Measurements from ENCODE around the gene F7. TPM values are rescaled to one million over a fixed set of nuclear protein-coding genes. Genes with fewer than 3 reads are reported as not detected.
A peak's percentile ranks its signal among the peaks of the same experiment; 100 is the strongest.

F7 gene
- total RNA-seq, 2 donors from 2014 or later, result not detected

GRCh38 chr13:113125506-113126264, 20.1 kb downstream of the F7 start:
- DNase-seq (no peak), ATAC-seq (no peak)
- Mint-ChIP-seq H3K4me3 (no peak overlapping the region), H3K27ac (peak overlapping the region; percentile 21), H3K27me3 (peaks cover 53% of the 10 kb centered on the region), H3K4me1 (peaks cover 12% of the 10 kb centered on the region), H3K36me3 (ENCODE audit: low read depth) (peaks cover 7% of the 10 kb centered on the region)
- no peaks in the 10 kb centered on the region for H3K9me3 ChIP-seq (ENCODE audit: control insufficient read depth, low read length, poor library complexity, severe bottlenecking)

DNA sequence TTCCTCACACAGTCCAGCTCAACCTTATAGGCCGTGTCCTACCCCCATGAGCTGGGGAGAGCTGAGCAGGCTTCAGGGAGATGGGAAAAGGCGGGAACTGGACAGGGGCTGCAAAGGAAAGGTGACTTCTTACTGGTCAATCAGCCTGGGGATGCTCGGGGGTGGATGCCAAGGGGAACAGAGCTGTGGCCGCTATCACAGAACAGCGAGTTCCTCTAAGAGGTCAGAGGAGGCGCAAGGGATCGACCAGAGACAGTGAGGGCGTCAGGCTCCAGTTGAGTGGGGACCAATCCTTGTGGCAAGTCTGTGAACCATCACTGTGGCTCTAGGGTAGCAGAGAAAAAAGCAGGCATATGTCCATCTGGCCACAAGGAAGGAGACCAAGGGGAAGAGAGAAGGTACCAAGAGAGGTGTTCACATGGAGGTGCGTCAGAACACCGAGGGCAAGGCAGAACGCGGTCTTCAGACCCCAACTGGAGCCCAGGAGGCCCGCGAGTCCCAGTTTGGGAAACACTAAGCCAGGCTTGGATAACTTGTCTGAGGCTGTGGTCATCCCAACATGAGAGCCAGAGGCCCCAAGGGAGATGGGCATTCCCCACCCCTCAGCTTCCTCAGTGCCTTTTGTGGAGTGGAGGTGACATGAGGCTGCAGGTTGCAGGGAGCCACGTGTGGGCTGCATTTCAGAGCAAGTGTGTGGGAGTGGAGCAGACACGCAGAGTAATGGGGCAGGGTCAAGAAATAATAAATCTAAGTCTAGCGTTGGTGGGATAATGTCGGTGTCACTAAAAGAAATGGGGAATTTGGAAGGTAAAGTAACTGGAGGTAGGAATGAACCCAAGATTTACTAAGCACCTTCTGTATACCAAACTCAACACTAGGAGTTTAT, 20.9 kb downstream of the F7 start:
- no peak overlapping the region for H3K27ac Mint-ChIP-seq
- no peak for ATAC-seq
- H3K4me3 Mint-ChIP-seq, result no peak overlapping the region
- no peak for DNase-seq
- peaks cover 46% of the 10 kb centered on the region for H3K27me3 Mint-ChIP-seq
- peaks cover 12% of the 10 kb centered on the region for H3K4me1 Mint-ChIP-seq
- no peaks in the 10 kb centered on the region for H3K9me3 ChIP-seq (ENCODE audit: control insufficient read depth, low read length, poor library complexity, severe bottlenecking)
- peaks cover 7% of the 10 kb centered on the region for H3K36me3 Mint-ChIP-seq (ENCODE audit: low read depth)

GRCh38 chr13:113129480-113129879, 23.9 kb downstream of the F7 start:
- H3K27me3 Mint-ChIP-seq, result peaks cover 42% of the 10 kb centered on the region
- peak overlapping the region; percentile 46 for H3K4me3 Mint-ChIP-seq
- no peak for ATAC-seq
- H3K9me3 ChIP-seq (ENCODE audit: control insufficient read depth, low read length, poor library complexity, severe bottlenecking), result no peaks in the 10 kb centered on the region
- peaks cover 6% of the 10 kb centered on the region for H3K36me3 Mint-ChIP-seq (ENCODE audit: low read depth)
- no peak overlapping the region for H3K27ac Mint-ChIP-seq
- DNase-seq, result no peak
- peaks cover 12% of the 10 kb centered on the region for H3K4me1 Mint-ChIP-seq

- no peak for DNase-seq
- peaks cover 12% of the 10 kb centered on the region for H3K4me1 Mint-ChIP-seq
- no peaks in the 10 kb centered on the region for H3K9me3 ChIP-seq (ENCODE audit: control insufficient read depth, low read length, poor library complexity, severe bottlenecking)
- peaks cover 6% of the 10 kb centered on the region for H3K36me3 Mint-ChIP-seq (ENCODE audit: low read depth)
- H3K27me3 Mint-ChIP-seq, result peaks cover 42% of the 10 kb centered on the region
- H3K4me3 Mint-ChIP-seq, result peak overlapping the region; percentile 36
- peak; percentile 60 for ATAC-seq
- peak overlapping the region; percentile 24 for H3K27ac Mint-ChIP-seq
Measured at GRCh38 chr13:113129921-113130750, 24.5 kb downstream of the F7 start.

GRCh38 chr13:113135281-113135760, 29.7 kb downstream of the F7 start:
- no peaks in the 10 kb centered on the region for H3K36me3 Mint-ChIP-seq (ENCODE audit: low read depth)
- no peaks in the 10 kb centered on the region for H3K9me3 ChIP-seq (ENCODE audit: control insufficient read depth, low read length, poor library complexity, severe bottlenecking)
- no peak for ATAC-seq
- no peaks in the 10 kb centered on the region for H3K4me1 Mint-ChIP-seq
- H3K27me3 Mint-ChIP-seq, result peaks cover 15% of the 10 kb centered on the region
- H3K4me3 Mint-ChIP-seq, result no peak overlapping the region
- no peak for DNase-seq
- H3K27ac Mint-ChIP-seq, result no peak overlapping the region

GRCh38 chr13:113137691-113138298, 32.2 kb downstream of the F7 start:
- ATAC-seq, result no peak
- Mint-ChIP-seq H3K4me1 (no peaks in the 10 kb centered on the region), H3K27me3 (peaks cover 10% of the 10 kb centered on the region), H3K36me3 (ENCODE audit: low read depth) (no peaks in the 10 kb centered on the region), H3K4me3 (no peak overlapping the region), H3K27ac (no peak overlapping the region)
- DNase-seq, result no peak
- no peaks in the 10 kb centered on the region for H3K9me3 ChIP-seq (ENCODE audit: control insufficient read depth, low read length, poor library complexity, severe bottlenecking)

DNA sequence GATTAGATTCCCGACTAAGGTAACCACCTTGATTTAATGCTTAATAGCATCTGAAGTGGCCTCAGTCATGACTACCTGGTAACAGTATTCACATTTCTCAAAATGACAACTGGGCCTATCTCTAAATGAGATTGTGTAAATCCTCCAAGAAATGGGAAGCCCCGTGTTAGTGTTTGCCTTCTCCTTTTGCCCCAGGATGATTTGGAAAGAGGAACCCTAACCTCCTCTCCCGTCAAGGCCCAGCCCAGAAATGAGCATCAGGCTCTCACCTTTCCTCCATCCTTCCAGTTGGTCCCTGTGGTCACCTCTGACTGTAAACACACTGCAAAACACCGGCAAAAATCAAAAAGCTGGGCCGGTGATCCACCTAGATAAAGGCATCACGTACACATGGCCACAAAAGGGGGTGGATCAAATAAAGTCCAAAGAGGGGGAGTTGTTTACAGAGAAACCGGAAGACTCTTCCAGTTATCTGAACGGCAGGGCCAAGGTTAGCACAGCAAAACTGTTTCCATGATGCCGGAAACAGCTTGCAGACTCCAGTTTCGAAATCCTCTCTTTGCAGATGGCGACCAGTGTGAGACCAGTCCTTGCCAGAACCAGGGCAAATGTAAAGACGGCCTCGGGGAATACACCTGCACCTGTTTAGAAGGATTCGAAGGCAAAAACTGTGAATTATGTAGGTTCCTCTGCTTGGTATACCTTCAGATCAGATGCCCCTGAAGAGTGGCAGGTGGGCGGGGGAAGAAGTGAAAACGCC, 33.4 kb downstream of the F7 start:
- no peak overlapping the region for H3K27ac Mint-ChIP-seq
- H3K4me3 Mint-ChIP-seq, result no peak overlapping the region
- ATAC-seq, result no peak
- no peaks in the 10 kb centered on the region for H3K9me3 ChIP-seq (ENCODE audit: control insufficient read depth, low read length, poor library complexity, severe bottlenecking)
- H3K27me3 Mint-ChIP-seq, result peaks cover 8% of the 10 kb centered on the region
- no peaks in the 10 kb centered on the region for H3K36me3 Mint-ChIP-seq (ENCODE audit: low read depth)
- no peak for DNase-seq
- H3K4me1 Mint-ChIP-seq, result peaks cover 2% of the 10 kb centered on the region

- no peaks in the 10 kb centered on the region for H3K9me3 ChIP-seq (ENCODE audit: control insufficient read depth, low read length, poor library complexity, severe bottlenecking)
- peaks cover 8% of the 10 kb centered on the region for H3K27me3 Mint-ChIP-seq
- no peaks in the 10 kb centered on the region for H3K36me3 Mint-ChIP-seq (ENCODE audit: low read depth)
- ATAC-seq, result no peak
- H3K4me3 Mint-ChIP-seq, result no peak overlapping the region
- peaks cover 2% of the 10 kb centered on the region for H3K4me1 Mint-ChIP-seq
- no peak for DNase-seq
- H3K27ac Mint-ChIP-seq, result no peak overlapping the region
Measured at GRCh38 chr13:113139577-113139976, 34.0 kb downstream of the F7 start.

DNA sequence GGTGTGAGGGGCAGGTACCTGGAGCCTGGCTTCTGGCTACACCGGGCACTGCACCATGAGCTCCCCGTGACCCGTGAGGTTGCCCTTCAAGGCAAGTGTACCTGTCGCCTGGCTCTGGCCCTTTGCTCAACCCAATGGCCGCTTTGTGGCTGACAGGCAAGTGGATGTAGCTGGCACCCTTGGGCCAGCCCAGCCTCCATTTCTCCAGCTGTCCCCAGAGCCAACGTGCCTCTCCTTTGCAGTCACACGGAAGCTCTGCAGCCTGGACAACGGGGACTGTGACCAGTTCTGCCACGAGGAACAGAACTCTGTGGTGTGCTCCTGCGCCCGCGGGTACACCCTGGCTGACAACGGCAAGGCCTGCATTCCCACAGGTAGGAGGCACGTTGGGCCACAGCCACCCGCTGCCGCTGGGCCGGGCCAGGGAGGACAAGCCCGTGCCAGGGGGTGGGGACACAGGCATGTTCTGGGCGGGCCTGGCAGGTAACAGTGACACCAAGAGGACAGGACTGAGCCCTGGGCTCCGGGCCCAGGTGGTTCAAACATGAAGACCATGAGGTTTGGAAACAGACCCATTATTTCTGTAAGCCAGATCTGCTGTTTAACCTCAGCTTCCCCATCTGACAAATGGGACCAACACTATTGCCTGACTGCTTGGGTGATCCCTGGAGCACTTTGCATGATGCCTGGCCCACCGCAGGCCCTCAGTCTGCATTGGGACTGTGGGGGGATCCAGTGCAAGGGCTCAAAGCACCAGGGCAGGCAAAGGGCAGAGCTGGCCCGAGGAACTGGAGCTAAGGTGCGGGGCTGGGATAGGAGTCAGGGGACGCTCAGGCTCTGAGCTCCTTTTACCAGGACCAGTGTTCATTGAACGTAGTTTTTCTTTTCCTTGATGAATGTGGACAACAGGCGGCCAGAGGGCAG, 35.3 kb downstream of the F7 start:
- no peak for ATAC-seq
- Mint-ChIP-seq H3K27ac (no peak overlapping the region), H3K4me3 (no peak overlapping the region), H3K4me1 (peaks cover 2% of the 10 kb centered on the region), H3K27me3 (peaks cover 8% of the 10 kb centered on the region), H3K36me3 (ENCODE audit: low read depth) (no peaks in the 10 kb centered on the region)
- DNase-seq, result no peak
- no peaks in the 10 kb centered on the region for H3K9me3 ChIP-seq (ENCODE audit: control insufficient read depth, low read length, poor library complexity, severe bottlenecking)

- Mint-ChIP-seq H3K4me1 (peaks cover 2% of the 10 kb centered on the region), H3K36me3 (ENCODE audit: low read depth) (no peaks in the 10 kb centered on the region), H3K4me3 (no peak overlapping the region), H3K27me3 (peaks cover 9% of the 10 kb centered on the region), H3K27ac (no peak overlapping the region)
- ATAC-seq (no peak), DNase-seq (no peak)
- H3K9me3 ChIP-seq (ENCODE audit: control insufficient read depth, low read length, poor library complexity, severe bottlenecking), result no peaks in the 10 kb centered on the region
Measured at GRCh38 chr13:113141601-113141970, 36.0 kb downstream of the F7 start.

GRCh38 chr13:113142876-113143275, 37.3 kb downstream of the F7 start:
- Mint-ChIP-seq H3K4me3 (no peak overlapping the region), H3K27me3 (peaks cover 6% of the 10 kb centered on the region), H3K36me3 (ENCODE audit: low read depth) (no peaks in the 10 kb centered on the region), H3K27ac (no peak overlapping the region), H3K4me1 (peaks cover 2% of the 10 kb centered on the region)
- ATAC-seq (no peak), DNase-seq (no peak)
- no peaks in the 10 kb centered on the region for H3K9me3 ChIP-seq (ENCODE audit: control insufficient read depth, low read length, poor library complexity, severe bottlenecking)
